GM12892 (cell line): ENCODE data around the gene USF1.

Source experiments
- POLR2A ChIP-seq: IDR thresholded peaks from 2 replicates; pipeline ENCODE4 v1.6.1; 2011; ENCODE audit warnings: low read depth, low read length, control low read depth
- POLR2AphosphoS5 ChIP-seq: IDR thresholded peaks from 2 replicates; pipeline ENCODE4 v1.6.1; 2011; ENCODE audit warnings: low read depth, low read length, control low read depth
- TAF1 ChIP-seq: IDR thresholded peaks from 2 replicates; pipeline ENCODE4 v1.6.1; 2011; ENCODE audit warnings: low read depth, mild to moderate bottlenecking, control low read depth, low read length, borderline replicate concordance

DNA sequence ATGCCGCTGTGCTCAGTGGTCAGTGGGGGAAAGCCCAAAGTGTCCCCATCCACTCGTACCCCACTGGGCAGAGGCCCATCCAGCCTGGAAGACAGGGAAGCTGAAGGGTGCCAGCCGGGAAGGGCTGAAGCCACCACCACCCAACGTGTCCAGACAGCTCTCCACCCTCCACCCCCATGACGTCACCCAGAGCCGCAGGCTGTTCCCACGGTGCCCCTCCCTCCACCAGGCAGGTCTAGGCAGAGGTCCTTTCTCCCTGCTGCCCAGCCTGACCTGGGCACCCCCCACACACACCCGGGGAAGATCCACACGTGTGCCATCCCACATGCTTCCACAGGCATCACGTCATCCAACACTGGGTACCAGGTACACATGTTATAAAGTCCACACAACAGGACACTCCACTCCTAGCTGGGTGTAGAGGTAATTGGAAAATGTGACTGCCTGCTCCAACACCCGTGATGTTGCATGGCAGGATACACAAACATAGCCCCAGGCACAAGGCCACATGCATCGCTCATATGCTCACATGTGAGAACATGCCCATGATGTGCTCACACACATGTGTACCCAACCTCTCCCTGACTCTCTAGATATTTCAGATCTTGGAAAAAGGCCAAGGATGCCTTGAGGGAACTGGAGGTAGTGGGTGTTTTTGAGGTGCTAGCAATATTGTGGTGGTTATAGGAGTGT, 29.0 kb upstream of the USF1 start:
- TF ChIP-seq POLR2A, result no peak
- no peak for TF ChIP-seq TAF1
- TF ChIP-seq POLR2AphosphoS5, result no peak
